ENCODE measurements around the gene NAA15.

DNA sequence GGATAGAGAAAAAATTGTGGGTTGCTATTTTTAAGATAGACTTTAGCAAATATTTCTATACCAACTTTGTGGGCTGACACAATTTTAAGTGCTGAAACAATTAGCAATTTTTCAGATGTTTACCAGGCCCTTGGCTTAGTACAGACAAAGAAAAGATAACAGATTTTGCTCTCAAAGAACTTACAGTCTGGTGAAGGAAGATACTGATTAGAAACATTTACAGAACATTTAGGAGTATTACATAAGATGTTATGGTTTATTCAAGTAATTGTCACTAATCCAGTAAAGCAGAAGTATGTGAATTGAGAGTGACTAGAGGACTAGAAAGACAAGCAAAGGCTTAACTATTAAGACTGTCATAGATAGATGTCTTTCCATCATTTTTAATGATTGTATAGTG is 36.3 kb downstream of the NAA15 start:
- TF ChIP-seq POLR2A (IDR thresholded peaks at IDR 0.05), result no peak
- TF ChIP-seq, protein P1, sequence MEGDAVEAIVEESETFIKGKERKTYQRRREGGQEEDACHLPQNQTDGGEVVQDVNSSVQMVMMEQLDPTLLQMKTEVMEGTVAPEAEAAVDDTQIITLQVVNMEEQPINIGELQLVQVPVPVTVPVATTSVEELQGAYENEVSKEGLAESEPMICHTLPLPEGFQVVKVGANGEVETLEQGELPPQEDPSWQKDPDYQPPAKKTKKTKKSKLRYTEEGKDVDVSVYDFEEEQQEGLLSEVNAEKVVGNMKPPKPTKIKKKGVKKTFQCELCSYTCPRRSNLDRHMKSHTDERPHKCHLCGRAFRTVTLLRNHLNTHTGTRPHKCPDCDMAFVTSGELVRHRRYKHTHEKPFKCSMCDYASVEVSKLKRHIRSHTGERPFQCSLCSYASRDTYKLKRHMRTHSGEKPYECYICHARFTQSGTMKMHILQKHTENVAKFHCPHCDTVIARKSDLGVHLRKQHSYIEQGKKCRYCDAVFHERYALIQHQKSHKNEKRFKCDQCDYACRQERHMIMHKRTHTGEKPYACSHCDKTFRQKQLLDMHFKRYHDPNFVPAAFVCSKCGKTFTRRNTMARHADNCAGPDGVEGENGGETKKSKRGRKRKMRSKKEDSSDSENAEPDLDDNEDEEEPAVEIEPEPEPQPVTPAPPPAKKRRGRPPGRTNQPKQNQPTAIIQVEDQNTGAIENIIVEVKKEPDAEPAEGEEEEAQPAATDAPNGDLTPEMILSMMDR (IDR thresholded peaks at IDR 0.05), result no peak
- TF ChIP-seq EP300 (IDR thresholded peaks at IDR 0.05), result no peak

Data from gastroesophageal sphincter (tissue), 3 donors.